ENCODE results near the gene SLC10A7. TPM values are rescaled to one million over a fixed set of nuclear protein-coding genes. Genes with fewer than 3 reads are reported as not detected.

The SLC10A7 gene
- total and polyA plus RNA-seq, 2 of the 13 experiments (the other 11 are each of a cell fraction or from before 2014, with no cell fraction given), result 18.5 to 18.8 TPM

DNA sequence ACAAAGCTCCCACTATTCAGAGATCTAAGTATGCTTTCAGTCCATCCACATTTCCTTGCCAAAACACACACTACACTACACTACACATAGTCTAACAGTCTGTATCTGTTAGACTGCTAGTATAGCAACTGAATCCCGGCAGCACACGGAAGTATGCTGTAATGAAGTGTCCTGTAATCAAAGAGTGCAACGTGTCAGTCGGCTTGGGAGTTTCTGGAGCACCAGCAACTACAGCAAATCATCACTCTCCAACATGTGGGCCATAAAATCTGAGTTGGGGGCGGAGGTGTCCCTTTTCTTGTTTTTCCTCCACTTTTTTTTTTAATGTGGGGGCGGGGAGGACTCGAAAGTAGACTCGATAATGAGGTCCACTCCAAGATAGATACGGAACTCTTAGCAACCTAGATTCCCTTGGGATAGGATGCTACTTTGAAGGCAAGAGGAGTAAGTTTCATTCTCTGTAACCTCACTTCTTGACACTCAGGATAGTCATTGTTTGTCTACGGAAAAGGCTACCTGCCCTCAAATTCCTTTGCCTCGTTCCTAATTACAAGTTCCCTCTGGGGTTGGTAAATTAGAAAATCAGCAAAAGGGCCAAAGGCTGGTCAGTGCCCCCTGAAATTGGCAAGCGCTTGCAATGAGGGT is 722 bp downstream of the SLC10A7 start (continued):
- peak; percentile 58; the same call in 1 of the 2 replicates for TF ChIP-seq ZNF646 (CRISPR knock-in tag; IDR thresholded peaks at IDR 0.05)
- TF ChIP-seq, protein P1, sequence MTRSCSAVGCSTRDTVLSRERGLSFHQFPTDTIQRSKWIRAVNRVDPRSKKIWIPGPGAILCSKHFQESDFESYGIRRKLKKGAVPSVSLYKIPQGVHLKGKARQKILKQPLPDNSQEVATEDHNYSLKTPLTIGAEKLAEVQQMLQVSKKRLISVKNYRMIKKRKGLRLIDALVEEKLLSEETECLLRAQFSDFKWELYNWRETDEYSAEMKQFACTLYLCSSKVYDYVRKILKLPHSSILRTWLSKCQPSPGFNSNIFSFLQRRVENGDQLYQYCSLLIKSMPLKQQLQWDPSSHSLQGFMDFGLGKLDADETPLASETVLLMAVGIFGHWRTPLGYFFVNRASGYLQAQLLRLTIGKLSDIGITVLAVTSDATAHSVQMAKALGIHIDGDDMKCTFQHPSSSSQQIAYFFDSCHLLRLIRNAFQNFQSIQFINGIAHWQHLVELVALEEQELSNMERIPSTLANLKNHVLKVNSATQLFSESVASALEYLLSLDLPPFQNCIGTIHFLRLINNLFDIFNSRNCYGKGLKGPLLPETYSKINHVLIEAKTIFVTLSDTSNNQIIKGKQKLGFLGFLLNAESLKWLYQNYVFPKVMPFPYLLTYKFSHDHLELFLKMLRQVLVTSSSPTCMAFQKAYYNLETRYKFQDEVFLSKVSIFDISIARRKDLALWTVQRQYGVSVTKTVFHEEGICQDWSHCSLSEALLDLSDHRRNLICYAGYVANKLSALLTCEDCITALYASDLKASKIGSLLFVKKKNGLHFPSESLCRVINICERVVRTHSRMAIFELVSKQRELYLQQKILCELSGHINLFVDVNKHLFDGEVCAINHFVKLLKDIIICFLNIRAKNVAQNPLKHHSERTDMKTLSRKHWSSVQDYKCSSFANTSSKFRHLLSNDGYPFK (CRISPR knock-in tag; IDR thresholded peaks at IDR 0.05; ENCODE audit: borderline replicate concordance), result no peak
- no peak for TF ChIP-seq RBAK (CRISPR knock-in tag; IDR thresholded peaks at IDR 0.05)
- no peak for TF ChIP-seq RELA (CRISPR knock-in tag; IDR thresholded peaks at IDR 0.05)
- no peak for TF ChIP-seq RFX1 (IDR thresholded peaks at IDR 0.05)
- TF ChIP-seq MEF2D (CRISPR knock-in tag; IDR thresholded peaks at IDR 0.05), result no peak
- no peak for TF ChIP-seq SMC3 (IDR thresholded peaks at IDR 0.05; ENCODE audit: low read length)
- TF ChIP-seq ZNF746 (CRISPR knock-in tag; IDR thresholded peaks at IDR 0.05), result no peak
- no peak for TF ChIP-seq ZBTB46 (CRISPR knock-in tag; IDR thresholded peaks at IDR 0.05; ENCODE audit: borderline replicate concordance)
- TF ChIP-seq ZNF431 (CRISPR knock-in tag; IDR thresholded peaks at IDR 0.05; ENCODE audit: borderline replicate concordance, low read depth), result no peak
- TF ChIP-seq, protein P2, sequence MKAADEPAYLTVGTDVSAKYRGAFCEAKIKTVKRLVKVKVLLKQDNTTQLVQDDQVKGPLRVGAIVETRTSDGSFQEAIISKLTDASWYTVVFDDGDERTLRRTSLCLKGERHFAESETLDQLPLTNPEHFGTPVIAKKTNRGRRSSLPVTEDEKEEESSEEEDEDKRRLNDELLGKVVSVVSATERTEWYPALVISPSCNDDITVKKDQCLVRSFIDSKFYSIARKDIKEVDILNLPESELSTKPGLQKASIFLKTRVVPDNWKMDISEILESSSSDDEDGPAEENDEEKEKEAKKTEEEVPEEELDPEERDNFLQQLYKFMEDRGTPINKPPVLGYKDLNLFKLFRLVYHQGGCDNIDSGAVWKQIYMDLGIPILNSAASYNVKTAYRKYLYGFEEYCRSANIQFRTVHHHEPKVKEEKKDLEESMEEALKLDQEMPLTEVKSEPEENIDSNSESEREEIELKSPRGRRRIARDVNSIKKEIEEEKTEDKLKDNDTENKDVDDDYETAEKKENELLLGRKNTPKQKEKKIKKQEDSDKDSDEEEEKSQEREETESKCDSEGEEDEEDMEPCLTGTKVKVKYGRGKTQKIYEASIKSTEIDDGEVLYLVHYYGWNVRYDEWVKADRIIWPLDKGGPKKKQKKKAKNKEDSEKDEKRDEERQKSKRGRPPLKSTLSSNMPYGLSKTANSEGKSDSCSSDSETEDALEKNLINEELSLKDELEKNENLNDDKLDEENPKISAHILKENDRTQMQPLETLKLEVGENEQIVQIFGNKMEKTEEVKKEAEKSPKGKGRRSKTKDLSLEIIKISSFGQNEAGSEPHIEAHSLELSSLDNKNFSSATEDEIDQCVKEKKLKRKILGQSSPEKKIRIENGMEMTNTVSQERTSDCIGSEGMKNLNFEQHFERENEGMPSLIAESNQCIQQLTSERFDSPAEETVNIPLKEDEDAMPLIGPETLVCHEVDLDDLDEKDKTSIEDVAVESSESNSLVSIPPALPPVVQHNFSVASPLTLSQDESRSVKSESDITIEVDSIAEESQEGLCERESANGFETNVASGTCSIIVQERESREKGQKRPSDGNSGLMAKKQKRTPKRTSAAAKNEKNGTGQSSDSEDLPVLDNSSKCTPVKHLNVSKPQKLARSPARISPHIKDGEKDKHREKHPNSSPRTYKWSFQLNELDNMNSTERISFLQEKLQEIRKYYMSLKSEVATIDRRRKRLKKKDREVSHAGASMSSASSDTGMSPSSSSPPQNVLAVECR (CRISPR knock-in tag; IDR thresholded peaks at IDR 0.05; ENCODE audit: borderline replicate concordance), result no peak
- TF ChIP-seq SP5 (CRISPR knock-in tag; IDR thresholded peaks at IDR 0.05; ENCODE audit: borderline replicate concordance, low read depth), result no peak
- TF ChIP-seq CREB1 (IDR thresholded peaks at IDR 0.05), result no peak
- peak; percentile 38; the same call in 1 of the 2 replicates for TF ChIP-seq CREB1 (CRISPR knock-in tag; IDR thresholded peaks at IDR 0.05)

All from HepG2 (cell line).